GM21737 (cell line): ENCODE data around the gene ABCC8.

Experiments used
- ATAC-seq: cut with Tn5 transposase; IDR thresholded peaks from one replicate; pipeline ENCODE4 v1.9.1; 2021; ENCODE audit warnings: mild to moderate bottlenecking, moderate library complexity; ENCODE audit not compliant: unreplicated experiment

Gene ABCC8

DNA sequence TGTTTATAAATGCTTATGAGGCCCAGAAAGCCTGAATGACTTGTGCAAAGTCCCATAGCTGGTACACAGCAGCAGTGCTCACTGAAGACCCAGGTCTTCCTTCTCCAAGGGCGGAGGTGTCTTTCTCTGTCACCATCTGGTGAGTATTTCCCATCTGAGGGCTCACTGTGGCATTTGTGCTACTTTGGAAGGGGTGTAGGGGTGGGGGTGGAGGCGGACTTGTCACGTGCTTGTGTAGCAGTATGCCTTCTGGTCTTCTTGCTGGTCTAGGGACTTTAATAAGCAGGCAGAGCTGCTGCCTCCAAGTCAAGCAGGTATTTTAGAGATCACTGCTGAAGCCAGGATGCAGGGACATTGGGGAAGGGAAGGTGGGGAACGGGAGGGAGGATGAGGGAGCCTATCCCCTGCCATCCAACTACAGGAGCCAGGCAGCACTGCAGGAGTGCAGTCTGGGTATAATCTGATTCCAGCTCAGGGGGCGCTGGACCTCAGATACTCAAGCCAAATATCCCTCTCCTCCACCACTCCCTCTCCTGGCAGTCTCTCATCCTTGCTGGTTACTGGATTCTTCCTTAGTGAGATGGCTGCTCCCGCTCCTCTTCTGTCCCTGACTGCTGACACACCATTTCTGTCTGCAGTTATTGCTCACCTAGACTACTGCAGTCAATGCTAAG, 3.4 kb downstream of the ABCC8 start:
- ATAC-seq, result no peak

DNA sequence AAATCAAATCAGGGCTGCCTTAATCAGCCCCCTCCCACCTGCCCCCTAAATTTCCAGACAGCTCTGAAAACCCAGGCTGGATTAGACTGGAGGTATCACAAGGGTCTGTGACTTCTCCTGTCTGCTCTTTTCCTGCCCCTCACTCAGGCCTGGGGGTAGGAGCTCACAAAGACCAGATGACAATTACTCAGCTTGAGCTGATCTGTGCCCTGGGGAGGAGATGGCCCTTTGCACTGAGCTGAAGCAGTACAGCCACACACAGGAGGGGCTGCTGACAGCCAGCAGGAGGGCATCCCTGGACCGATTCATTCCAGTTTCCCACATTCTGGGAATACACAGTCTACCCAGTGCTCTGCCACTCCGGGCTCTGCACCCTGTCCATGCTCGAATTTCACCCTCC, 4.2 kb downstream of the ABCC8 start:
- ATAC-seq, result no peak

DNA sequence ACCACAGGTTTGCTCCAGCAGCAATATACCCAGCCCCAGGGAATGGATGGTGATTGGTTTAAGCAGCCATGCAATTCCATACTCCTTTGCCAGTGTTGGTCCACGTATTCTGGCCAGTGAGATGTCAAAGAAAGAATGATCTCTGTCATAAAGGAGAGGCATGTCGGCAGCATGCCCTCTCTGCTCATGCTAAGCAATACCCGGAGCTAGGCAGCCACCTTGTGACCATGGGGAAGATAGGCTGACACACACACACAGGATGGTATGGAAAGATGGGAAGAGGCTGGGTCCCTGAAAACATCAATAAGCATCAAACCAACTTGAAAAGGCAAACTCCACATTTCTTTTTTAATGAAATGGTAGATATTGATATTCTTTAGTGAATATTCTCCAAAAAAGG, 5.1 kb downstream of the ABCC8 start:
- ATAC-seq, result no peak

- no peak for ATAC-seq
Measured at GRCh38 chr11:17469998-17470397, 6.6 kb downstream of the ABCC8 start.

- no peak for ATAC-seq
Measured at GRCh38 chr11:17468122-17468521, 8.5 kb downstream of the ABCC8 start.

DNA sequence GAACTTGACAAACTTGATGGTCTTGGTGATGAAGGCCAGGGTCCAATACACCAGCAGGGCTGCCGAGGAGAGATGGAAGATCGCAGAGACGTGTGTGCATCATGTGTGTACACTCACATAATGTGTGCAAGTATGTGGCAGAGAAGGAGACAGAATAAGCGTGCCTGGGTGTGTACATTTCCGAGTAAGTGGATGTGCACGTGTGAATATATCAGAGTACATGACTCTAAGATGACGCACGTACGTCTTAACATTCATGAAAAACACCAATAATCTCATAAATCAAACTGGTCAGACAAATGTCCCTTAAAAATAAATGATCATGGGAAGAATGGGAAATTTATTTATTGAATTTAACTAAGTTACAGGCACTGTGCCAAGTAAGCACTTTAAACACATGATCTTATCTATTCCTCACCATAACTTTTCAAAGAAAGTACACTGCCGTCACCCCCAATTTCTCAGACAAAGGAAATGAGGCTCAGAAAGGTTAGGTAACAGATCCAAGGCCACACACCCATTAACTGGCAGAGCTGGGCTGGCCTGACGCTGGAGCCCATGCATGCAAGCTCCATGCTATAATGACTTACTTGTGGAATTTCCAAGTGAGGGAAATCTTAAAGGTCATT, 13.0 kb downstream of the ABCC8 start:
- ATAC-seq, result no peak

GRCh38 chr11:17462940-17463339, 13.7 kb downstream of the ABCC8 start:
- ATAC-seq, result no peak

DNA sequence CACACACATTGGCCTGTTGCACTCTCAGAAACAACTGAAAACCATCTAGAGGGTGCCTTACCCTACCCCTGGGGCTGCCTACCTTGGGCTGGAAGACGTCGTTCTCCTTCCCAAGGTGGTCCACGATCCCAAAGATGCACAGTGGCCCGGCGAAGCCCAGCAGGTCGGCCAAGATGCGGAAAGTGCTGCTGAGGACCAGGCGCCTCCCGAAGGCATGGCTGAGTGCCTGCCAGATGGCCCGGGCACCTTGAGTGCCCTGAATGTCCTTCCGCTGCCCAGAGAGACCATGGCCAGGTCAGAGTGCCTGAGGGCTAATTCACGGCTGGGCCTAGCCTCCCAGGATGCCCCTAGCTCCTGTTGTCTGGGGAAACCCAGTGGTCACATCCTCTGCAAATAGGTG, 16.2 kb downstream of the ABCC8 start:
- no peak for ATAC-seq

DNA sequence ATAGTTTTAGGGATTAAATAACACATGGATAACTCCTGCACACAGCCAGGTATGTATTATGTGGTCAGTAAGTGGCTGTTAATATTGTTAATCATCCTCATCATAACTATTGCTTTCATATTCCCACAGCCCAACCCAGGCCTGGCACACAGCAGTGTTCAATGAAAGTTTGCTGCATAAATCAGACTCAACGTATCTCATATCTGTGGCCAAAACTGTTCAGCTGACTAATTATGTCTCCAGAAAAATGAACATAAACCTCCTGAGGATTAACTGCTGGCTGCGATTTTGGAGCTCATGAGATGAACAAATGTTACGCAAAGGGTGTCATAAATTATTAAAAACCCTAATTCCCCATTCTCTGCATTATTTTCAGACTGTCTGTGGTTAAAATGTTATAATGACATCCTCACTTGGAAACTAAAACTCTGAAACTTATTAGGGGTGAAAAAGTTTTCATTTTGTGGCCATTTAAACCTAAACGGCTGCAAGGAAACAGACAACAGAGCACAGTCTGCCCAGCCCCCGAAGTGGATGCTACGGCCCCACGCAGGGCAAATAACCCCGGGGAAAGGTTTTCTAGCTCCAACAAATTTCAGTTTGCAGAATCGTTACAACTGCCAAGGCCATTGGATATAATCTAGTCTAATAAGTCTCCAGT, 17.3 kb downstream of the ABCC8 start:
- no peak for ATAC-seq

GRCh38 chr11:17458268-17458667, 18.4 kb downstream of the ABCC8 start:
- no peak for ATAC-seq

DNA sequence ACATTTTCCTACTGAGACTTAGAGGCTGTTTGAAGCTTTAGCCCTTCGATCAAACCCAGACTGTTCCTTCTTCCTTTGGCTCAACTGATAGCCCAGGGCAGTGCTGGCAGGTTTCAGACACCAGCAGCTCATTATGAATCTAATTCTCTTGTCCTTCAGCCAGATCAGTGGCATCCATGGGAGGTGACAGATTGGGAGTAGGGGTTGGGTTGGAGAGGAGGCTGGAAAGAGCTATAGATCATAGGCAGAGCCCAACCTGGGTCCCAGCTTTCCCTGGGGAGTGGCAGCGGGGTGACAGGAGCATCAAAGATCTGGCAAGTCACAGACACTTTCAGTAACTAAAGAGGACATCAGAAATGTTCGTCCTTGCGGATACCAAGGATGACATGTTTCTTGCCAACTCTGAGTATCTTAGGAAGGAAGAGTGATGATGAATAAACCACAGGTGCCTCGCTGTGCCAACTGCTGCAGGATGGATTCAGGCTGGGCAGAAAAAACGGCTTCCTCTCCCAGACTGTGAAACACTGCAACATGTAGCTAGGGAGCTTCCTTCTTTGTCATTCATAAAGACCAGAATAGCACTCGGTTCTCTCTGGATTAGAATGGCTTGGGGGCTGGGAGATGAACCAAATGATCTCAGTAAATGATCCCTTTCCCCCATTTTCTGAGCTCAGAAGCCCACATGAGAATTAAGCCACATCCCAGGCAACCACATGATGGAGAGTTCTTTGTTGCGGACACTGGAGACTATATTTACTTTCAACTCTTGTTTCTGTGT, 19.1 kb downstream of the ABCC8 start:
- no peak for ATAC-seq

DNA sequence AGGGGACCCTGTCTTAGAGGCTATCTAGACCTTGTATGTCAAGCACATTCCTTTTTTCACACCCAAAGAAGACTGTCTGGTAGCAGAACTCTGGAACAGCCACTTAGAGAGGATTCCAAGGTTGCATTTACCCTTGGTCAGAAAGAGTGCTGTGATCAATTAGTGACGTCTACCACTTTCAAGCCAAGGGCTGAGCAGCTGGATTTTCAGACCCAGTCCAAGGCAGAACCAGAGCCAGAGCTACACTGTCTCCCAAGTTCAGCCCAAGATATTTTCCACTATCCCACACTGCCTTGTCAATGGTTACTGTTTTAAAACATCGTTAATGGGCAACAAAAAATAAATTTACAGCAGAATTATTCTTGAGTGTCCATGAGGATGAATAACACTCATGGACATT, 24.0 kb downstream of the ABCC8 start:
- no peak for ATAC-seq

DNA sequence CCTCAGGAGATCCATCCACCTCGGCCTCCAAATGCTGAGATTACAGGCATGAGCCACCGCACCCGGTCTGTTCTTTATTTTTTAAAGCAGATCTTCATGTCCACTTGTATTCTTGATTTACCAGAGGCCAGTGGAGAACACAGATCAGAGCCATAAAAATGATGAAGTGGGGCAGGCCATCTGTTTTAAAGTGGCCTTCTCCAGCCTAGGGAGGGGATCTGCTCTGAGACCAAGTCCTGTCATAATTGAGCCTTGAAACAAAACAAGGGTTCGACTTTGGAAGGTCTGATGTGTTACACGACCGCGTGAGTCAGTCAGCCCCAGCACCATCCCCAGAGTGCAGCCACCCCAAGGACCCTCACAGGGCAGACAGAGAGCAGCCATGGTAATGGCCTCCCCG, 27.5 kb downstream of the ABCC8 start:
- no peak for ATAC-seq

- no peak for ATAC-seq
Measured at GRCh38 chr11:17446482-17446881, 30.2 kb downstream of the ABCC8 start.

DNA sequence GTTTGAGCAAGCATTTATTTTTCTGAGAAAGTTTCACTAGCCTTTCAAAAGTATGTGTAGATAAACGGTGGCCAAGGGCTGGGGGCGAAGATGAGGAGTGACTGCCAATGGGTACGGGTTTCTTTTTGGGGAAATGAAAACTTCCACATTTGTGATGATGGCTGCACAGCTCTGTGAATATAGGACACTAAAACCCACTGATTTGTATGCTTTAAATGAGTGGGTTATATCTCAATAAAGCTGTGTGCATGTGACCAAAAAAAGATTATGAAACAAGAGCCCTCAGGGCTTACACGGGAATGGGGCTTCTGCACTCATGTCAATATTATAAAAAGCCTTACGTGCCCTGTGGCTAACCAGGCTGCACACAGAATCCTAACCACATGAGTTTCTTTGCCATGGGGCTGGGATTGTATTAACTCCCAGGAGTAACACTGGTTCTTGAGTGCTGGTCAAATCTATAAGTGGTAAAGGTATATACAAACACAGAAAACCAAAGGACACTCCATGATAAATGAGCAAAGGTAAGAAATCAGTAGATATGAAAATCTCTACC, 31.3 kb downstream of the ABCC8 start:
- no peak for ATAC-seq

DNA sequence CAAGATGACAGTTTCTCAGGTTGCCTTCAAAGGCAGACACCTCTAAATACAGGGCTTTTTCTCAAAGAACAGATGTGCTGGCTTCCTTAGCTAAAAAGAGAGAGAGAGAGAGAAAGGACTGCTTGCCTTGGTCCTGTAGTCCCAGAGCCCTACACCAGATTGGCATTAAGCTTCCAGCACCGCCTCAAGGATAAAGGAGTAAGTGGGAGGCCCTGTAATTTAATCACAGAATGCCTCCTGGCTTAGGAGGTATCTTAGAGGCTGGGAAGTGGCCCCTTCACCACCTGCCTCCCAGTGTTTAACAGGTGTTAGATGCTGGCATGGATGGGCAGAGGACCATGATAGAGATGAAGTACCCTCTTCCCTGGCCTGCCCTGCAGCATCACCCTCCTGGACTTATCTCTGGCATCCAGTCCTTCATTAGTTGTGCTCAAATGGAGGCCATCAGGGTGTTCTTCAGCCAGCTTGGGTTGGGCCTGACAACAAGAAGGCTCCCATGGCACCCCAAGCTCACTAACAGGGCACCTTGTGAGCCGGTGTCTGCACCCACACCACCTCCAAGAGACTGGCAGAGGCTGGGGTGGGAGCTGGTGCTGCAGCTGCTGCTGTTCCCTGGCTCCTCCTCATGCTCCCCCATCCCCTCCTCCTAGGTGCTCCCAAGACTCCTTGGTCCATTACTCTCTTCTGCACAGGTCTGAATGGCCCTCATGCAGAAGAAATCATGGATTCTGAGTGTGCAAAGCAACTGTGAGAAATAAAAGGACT, 32.5 kb downstream of the ABCC8 start:
- no peak for ATAC-seq

GRCh38 chr11:17443423-17443822, 33.2 kb downstream of the ABCC8 start:
- ATAC-seq, result no peak

- ATAC-seq, result no peak
Measured at GRCh38 chr11:17443000-17443399, 33.6 kb downstream of the ABCC8 start.

GRCh38 chr11:17439316-17439782, 37.3 kb downstream of the ABCC8 start:
- ATAC-seq, result no peak

DNA sequence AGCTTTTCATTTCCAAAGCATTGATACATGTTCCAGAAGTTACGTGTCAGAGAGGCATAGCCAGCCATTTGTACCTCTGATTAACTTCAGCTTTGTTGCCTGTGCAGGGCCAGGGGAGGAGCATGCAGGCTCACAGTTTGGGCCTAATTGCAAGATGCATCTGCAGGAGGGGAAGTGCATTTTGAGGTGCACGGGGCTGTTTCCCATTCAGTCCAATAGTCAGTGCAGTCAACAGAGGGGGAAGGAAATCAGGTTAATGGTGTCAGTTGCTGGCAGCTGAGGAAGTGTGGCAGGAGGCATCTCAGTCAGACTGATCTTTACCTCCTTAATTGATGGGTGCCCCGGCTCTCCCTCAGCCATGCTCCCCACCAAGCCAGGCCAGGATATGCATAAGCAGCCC, 39.3 kb downstream of the ABCC8 start:
- ATAC-seq, result no peak
